Erythroblast (primary cell): ENCODE results near the gene CHN1.

ENCODE experiments used
- GATA1 ChIP-seq: IDR thresholded peaks from 2 replicates; pipeline ENCODE4 v1.6.1; 2011; ENCODE audit warnings: low read depth, mild to moderate bottlenecking, control low read depth, low read length, moderate library complexity
- POLR2A ChIP-seq: IDR thresholded peaks from 2 replicates; pipeline ENCODE4 v1.6.1; 2011; ENCODE audit warnings: mild to moderate bottlenecking, low read length

- TF ChIP-seq POLR2A: no peak
- no peak for TF ChIP-seq GATA1
Observed at GRCh38 chr2:174779361-174779928, 225.7 kb downstream of the CHN1 start.
